BJ (cell line): ENCODE data around the gene DNM3. TPM values are rescaled to one million over a fixed set of nuclear protein-coding genes. Genes with fewer than 3 reads are reported as not detected.

Experiments used
- CTCF ChIA-PET: fragments of 350-600 bp; formaldehyde crosslinking; extraction: SDS; loops from one replicate; lab custom pipeline; 2021; ENCODE audit warnings: antibody characterized with exemption, inconsistent platforms; lab: Yijun Ruan, JAX
- POLR2A ChIA-PET: fragments of 300-600 bp; sonication (Branson Sonifier 250); formaldehyde crosslinking; extraction: SDS; loops from one replicate; lab custom pipeline; 2021; ENCODE audit warnings: antibody characterized with exemption; lab: Charles Lee
- DNase-seq: peaks from one replicate; pipeline ENCODE4 v3.0.0-alpha.2; 2011; ENCODE audit warnings: low read depth
- H3K27me3 ChIP-seq: 2 replicates; pipeline ENCODE4 v1.6.0; 2011; ENCODE audit warnings: low read length; ENCODE audit not compliant: control insufficient read depth, insufficient read depth
- H3K36me3 ChIP-seq: 2 replicates; pipeline ENCODE4 v1.5.1; 2011; ENCODE audit warnings: low read length; ENCODE audit not compliant: control insufficient read depth, insufficient read depth
- H3K4me3 ChIP-seq: 2 replicates; pipeline ENCODE4 v1.5.1; 2011; ENCODE audit warnings: low read depth, mild to moderate bottlenecking, control low read depth, low read length
- CTCF ChIP-seq: IDR thresholded peaks from 2 replicates; pipeline ENCODE4 v1.5.1; 2011; ENCODE audit warnings: low read depth, mild to moderate bottlenecking, control low read depth, inconsistent platforms, low read length, moderate library complexity; ENCODE audit not compliant: insufficient read depth
- polyA plus RNA-seq: library from polyadenylated mRNA; depleted of rRNA; stranded (reverse); fragments of >200 nt; gene quantifications from 2 replicates; pipeline ENCODE4 v1.2.3, GENCODE V29; 2011

DNM3 gene
- polyA plus RNA-seq, 1 experiment: 0.26 TPM

DNA sequence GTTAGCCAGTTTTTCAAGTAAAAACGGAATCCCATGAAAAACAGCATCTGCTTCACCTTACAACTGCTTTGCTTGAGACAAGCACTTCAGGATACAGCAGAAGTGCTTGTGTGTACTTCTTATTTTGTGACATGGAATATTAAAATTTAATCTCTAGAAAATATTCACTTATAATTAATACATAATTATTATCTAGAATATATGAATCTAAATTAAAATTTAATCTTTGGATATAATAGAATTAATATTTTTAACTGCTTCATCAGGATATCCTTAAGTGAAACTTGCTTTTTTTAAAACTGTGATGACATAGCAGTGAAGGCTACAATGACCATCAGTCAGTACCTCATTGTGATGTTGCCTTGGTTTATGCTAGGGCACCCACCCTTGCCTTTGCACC lies 430.8 kb downstream of the DNM3 start:
- Histone ChIP-seq H3K4me3 (no peak overlapping the region), H3K27me3 (no peaks in the 10 kb centered on the region), H3K36me3 (no peaks in the 10 kb centered on the region)
- no peak for DNase-seq
- POLR2A ChIA-PET: no interaction called here
- TF ChIP-seq CTCF: no peak
- CTCF ChIA-PET: no interaction called here

DNA sequence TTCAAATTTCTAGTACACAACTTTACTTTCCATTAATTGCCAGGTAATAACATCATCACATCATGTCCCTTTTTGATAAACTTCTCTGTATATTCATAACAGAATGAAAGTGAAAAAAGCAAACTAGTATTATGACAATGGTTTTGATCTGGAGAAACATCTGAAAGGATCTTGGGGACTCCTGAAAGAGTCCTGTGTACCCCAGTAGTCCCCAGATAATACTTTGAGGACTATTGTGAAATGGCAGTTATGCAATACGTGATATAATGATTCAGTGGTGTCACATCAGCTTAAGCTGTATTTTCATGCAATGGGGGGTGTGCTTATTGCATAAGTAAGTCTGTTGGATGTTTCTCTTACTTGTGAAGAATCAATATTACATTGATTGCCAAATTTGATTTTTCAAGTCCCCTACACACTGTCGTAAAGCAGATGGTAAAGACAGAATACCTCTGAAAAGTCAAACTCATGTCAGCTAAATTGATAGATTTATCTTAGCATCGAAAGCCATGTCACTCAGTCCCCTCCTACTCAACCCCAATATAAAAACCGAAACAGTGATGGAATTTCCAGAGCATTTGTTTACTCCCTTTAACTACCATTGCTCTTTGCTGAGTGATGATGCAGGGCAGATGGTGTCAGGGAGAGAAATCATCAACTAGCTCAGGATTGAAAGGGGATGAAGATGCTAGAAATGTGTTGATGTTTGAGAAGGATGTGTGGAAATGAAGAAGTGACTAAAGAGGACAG lies 432.5 kb downstream of the DNM3 start:
- no peaks in the 10 kb centered on the region for H3K27me3 ChIP-seq
- POLR2A ChIA-PET: no interaction called here
- TF ChIP-seq CTCF: no peak
- H3K4me3 ChIP-seq: no peak overlapping the region
- CTCF ChIA-PET: interaction anchor here (1.0 to 1.5 kb wide), 2 partner anchors 17 to 19 kb away, joined by 3 read pairs; no protein-coding TSS in a partner anchor
- no peak for DNase-seq
- H3K36me3 ChIP-seq: no peaks in the 10 kb centered on the region

- POLR2A ChIA-PET: no interaction called here
- no peak for TF ChIP-seq CTCF
- H3K27me3 ChIP-seq: no peaks in the 10 kb centered on the region
- DNase-seq: no peak
- CTCF ChIA-PET: no interaction called here
- H3K4me3 ChIP-seq: no peak overlapping the region
- no peaks in the 10 kb centered on the region for H3K36me3 ChIP-seq
These were observed 434.2 kb downstream of the DNM3 start for GRCh38 chr1:172275478-172275877.

DNA sequence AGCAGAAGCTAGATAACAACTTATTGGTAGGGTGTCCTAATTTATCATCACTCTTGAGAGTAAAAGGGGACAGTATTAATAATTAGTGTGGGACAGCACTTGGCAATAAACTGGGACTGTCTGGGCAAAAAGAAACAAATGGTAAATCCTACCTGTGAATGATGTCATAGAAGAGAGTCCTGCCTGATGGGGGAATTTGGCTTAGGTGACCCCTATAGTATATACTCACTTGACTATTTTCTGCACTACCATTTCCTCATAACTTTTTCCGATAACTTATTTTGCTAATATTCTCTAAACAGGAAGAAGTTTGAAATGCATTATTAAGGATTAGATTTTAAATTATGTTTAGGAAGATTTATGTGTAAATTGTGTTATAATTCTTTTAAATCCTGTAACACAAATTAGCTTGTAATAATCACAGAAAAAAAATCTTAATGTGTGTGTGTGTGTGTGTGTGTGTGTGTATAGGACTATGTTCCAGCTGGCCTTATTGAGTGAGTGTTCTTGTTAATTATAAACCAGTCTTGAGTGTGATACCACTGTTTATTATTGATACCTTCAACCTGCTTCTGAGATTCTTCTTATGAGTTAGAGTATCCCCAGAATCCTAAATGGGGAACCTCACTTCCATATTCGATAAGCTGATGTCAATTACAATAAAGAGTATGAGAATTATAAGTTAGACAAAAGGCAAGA lies 435.0 kb downstream of the DNM3 start:
- no peak for DNase-seq
- H3K4me3 ChIP-seq: no peak overlapping the region
- H3K27me3 ChIP-seq: no peaks in the 10 kb centered on the region
- ChIA-PET CTCF (no interaction called here), POLR2A (no interaction called here)
- no peaks in the 10 kb centered on the region for H3K36me3 ChIP-seq
- TF ChIP-seq CTCF: no peak

DNA sequence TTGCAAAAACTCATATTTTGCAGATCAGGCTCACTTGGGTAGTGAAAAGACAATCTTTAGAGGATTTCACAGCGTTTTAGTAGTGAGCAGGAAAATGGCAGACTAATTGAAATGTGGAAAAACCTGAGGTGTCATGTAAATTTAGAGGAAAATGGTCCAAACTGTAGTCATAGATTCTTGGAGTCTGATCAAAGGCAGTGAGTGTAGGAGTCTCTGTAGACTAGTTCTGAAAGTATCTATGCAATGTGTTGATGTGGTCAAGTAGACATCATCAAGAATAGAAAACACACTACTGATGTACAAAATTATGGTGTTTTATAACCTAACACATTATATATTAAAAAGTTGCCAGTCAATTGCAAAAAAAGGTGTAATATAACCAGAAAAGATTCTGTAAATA lies 436.0 kb downstream of the DNM3 start:
- Histone ChIP-seq H3K36me3 (no peaks in the 10 kb centered on the region), H3K4me3 (no peak overlapping the region), H3K27me3 (no peaks in the 10 kb centered on the region)
- DNase-seq: no peak
- POLR2A ChIA-PET: no interaction called here
- TF ChIP-seq CTCF: no peak
- CTCF ChIA-PET: interaction anchor here (1.6 kb wide), 1 partner anchor 187 kb away, joined by 3 read pairs; no protein-coding TSS in a partner anchor
